Spinal cord (tissue), 10 donors: ENCODE results near the gene TMEM132D. TPM values are rescaled to one million over a fixed set of nuclear protein-coding genes. Genes with fewer than 3 reads are reported as not detected.

Source experiments
- DNase-seq, 6 donors: peaks; one replicate each; pipeline versions ENCODE4 v3.0.0 to v3.0.0-alpha.2; 2013 to 2015; ENCODE audit warnings: low spot score in 6 of 6, low read depth in 4 of 6
- H3K27ac ChIP-seq: one replicate; pipeline ENCODE4 v1.5.1; 2013; ENCODE audit warnings: low read depth, low read length, control low read depth
- H3K27me3 ChIP-seq: one replicate; pipeline ENCODE4 v1.6.1; 2013; ENCODE audit warnings: low read length; ENCODE audit not compliant: control insufficient read depth, insufficient read depth
- H3K36me3 ChIP-seq: one replicate; pipeline ENCODE4 v1.6.1; 2013; ENCODE audit warnings: low read length; ENCODE audit not compliant: control insufficient read depth, insufficient read depth
- H3K4me1 ChIP-seq: one replicate; pipeline ENCODE4 v1.6.1; 2013; ENCODE audit warnings: low read length; ENCODE audit not compliant: control insufficient read depth, insufficient read depth
- H3K4me3 ChIP-seq: one replicate; pipeline ENCODE4 v1.5.1; 2013; ENCODE audit warnings: low read depth, low read length, control low read depth
- H3K9me3 ChIP-seq: one replicate; pipeline ENCODE4 v1.6.1; 2013; ENCODE audit warnings: low read length; ENCODE audit not compliant: control insufficient read depth, insufficient read depth
- WGBS: methylation state at CpG from one replicate; pipeline ENCODE4 v1.1.5; 2013; ENCODE audit warnings: missing lambda C conversion rate; ENCODE audit not compliant: insufficient coverage; 5-methylcytosine and 5-hydroxymethylcytosine counted together
- polyA plus RNA-seq, 2 donors: library from polyadenylated mRNA; unstranded; fragments of 120-200 nt; gene quantifications; one replicate each; pipeline ENCODE4 v1.2.1, GENCODE V29; 2013; ENCODE audit not compliant: insufficient read length in 2 of 2
- total RNA-seq, 2 donors: library from RNA; depleted of rRNA in 1 of 2; stranded (reverse); fragments of 120-200 nt in 1 of 2; fragments of >200 nt in 1 of 2; gene quantifications; one replicate each; pipeline versions ENCODE4 v1.2.3 to v1.2.4, GENCODE V29; 2013 to 2014
- donor health status: healthy.

The TMEM132D gene
- total and polyA plus RNA-seq, 4 donors: 4.7 to 15.7 (median 12.6) TPM

DNA sequence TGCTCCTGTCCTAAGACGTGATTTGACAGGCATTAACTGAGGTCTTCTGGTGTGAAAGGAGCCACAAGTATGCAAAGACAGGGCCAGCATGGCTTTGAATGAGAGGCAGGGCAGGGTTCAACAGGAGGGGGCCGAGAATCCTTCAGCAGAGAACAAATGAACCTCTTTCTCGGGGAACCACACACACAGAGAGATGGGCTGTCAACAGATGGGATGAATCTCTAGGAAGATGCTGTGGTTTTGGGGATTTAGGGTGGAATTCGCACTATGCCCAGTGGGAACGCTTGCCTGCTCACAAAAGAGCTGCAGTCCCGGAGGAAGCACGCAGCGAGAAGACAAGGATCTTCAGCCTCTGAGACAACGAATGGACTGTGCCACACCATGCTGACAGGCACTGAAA lies 537.2 kb downstream of the TMEM132D start:
- Histone ChIP-seq H3K27ac (no peak overlapping the region), H3K4me1 (no peaks in the 10 kb centered on the region), H3K36me3 (no peaks in the 10 kb centered on the region), H3K9me3 (no peaks in the 10 kb centered on the region), H3K27me3 (no peaks in the 10 kb centered on the region), H3K4me3 (no peak overlapping the region)
- 88% methylated on average over 9 of the region's 9 CpGs for WGBS
- DNase-seq: no peak

GRCh38 chr12:129363041-129363440 lies 540.8 kb downstream of the TMEM132D start:
- Histone ChIP-seq H3K4me1 (no peaks in the 10 kb centered on the region), H3K27ac (no peak overlapping the region), H3K27me3 (no peaks in the 10 kb centered on the region), H3K4me3 (no peak overlapping the region), H3K9me3 (no peaks in the 10 kb centered on the region), H3K36me3 (no peaks in the 10 kb centered on the region)
- DNase-seq: peak in 2 of 6 donors; percentile 74 to 77
- WGBS: 27% methylated on average over 4 of the region's 8 CpGs

GRCh38 chr12:129357233-129357632 lies 546.6 kb downstream of the TMEM132D start:
- WGBS: 95% methylated on average over 6 of the region's 6 CpGs
- H3K27ac ChIP-seq: no peak overlapping the region
- no peaks in the 10 kb centered on the region for H3K27me3 ChIP-seq
- no peak for DNase-seq
- H3K9me3 ChIP-seq: no peaks in the 10 kb centered on the region
- H3K36me3 ChIP-seq: no peaks in the 10 kb centered on the region
- no peak overlapping the region for H3K4me3 ChIP-seq
- no peaks in the 10 kb centered on the region for H3K4me1 ChIP-seq

DNA sequence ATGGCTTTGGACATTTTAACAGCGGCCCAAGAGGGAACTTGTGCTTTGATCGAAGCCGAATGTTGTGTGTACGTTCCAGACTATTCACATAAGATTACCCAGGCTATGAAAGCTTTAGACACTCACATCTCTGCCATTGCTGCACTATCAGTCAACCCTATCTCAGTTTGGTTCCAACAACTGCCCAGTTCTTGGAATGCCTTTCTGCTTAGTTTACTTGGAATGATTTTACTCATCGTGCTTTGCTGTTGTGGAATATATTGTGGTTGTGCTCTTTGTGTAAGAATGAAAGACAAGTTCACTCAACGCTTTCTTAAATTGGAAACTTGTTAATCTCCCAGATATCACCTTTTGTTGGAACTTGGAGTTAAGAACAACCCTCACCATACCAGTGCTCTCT lies 552.3 kb downstream of the TMEM132D start:
- H3K9me3 ChIP-seq: no peaks in the 10 kb centered on the region
- H3K36me3 ChIP-seq: no peaks in the 10 kb centered on the region
- WGBS: 98% methylated on average over 4 of the region's 6 CpGs
- DNase-seq: no peak
- no peak overlapping the region for H3K27ac ChIP-seq
- H3K27me3 ChIP-seq: no peaks in the 10 kb centered on the region
- H3K4me3 ChIP-seq: no peak overlapping the region
- H3K4me1 ChIP-seq: no peaks in the 10 kb centered on the region

GRCh38 chr12:129339336-129339735 lies 564.5 kb downstream of the TMEM132D start:
- Histone ChIP-seq H3K9me3 (no peaks in the 10 kb centered on the region), H3K27me3 (no peaks in the 10 kb centered on the region), H3K27ac (no peak overlapping the region), H3K4me1 (no peaks in the 10 kb centered on the region), H3K36me3 (no peaks in the 10 kb centered on the region), H3K4me3 (no peak overlapping the region)
- DNase-seq: peak in 1 of 6 donors; percentile 38
- WGBS: no CpG with 5 or more reads among the region's 7 CpGs

GRCh38 chr12:129337413-129337812 lies 566.4 kb downstream of the TMEM132D start:
- H3K36me3 ChIP-seq: no peaks in the 10 kb centered on the region
- H3K27me3 ChIP-seq: no peaks in the 10 kb centered on the region
- WGBS: 90% methylated on average over 14 of the region's 17 CpGs
- no peaks in the 10 kb centered on the region for H3K4me1 ChIP-seq
- no peak overlapping the region for H3K4me3 ChIP-seq
- no peaks in the 10 kb centered on the region for H3K9me3 ChIP-seq
- no peak for DNase-seq
- no peak overlapping the region for H3K27ac ChIP-seq

- Histone ChIP-seq H3K4me3 (no peak overlapping the region), H3K9me3 (no peaks in the 10 kb centered on the region), H3K27ac (no peak overlapping the region), H3K4me1 (no peaks in the 10 kb centered on the region), H3K27me3 (no peaks in the 10 kb centered on the region), H3K36me3 (no peaks in the 10 kb centered on the region)
- DNase-seq: no peak
Measured at GRCh38 chr12:129335773-129336172, 568.1 kb downstream of the TMEM132D start.

DNA sequence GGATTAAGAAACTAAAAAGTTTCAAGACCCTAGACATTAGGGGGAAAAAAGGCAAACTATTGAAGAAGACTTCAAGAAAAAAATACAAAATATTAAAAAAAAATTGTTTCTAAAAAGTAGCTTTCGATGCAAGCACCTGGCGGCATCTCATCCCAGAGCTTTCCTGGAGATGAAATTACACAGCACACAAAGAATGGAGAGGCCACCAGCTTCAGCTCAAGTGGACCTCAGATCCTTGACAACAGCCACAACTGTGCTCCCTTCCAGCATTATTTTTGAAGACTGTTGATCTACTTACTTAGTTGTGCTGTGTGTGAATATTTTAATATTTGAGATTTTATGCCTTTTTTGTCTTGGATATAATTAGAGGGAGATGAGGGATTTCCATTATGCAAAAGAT lies 571.5 kb downstream of the TMEM132D start:
- H3K4me3 ChIP-seq: no peak overlapping the region
- no peaks in the 10 kb centered on the region for H3K27me3 ChIP-seq
- DNase-seq: no peak
- H3K4me1 ChIP-seq: no peaks in the 10 kb centered on the region
- 80% methylated on average over 1 of the region's 2 CpGs for WGBS
- H3K9me3 ChIP-seq: no peaks in the 10 kb centered on the region
- H3K36me3 ChIP-seq: no peaks in the 10 kb centered on the region
- H3K27ac ChIP-seq: no peak overlapping the region

DNA sequence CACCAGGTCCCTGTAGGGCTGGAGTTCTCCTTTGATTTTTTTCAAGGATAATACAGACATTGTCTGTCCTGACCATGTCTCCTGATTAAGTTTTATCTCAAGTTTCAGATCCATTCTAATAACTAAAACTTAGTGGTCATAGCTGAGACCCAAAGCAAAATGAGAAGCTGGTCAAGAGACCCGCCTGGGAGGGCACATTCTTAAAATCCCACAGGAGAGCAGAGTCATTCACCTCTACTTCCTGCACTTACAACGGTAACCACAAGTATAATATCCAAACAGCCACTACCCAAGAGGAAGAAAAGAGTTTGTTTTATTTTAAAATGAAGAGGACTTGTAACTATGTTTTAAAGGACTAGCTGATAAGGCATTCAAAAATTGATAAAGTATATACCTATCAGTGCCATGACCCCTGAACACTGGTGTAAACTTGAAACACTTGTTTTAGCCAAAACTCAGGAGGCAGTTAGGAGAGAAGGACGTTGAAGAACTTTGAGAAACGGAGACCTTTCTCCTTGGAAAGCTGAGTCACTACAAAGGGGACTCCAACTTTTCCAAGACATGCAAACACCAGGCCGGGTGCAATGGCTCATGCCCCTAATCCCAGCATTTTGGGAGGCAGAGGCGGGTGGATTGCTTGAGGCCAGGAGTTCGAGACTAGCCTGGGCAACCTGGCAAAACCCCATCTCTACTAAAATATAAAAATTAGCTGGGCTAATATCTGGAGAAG lies 572.3 kb downstream of the TMEM132D start:
- no peak overlapping the region for H3K4me3 ChIP-seq
- H3K4me1 ChIP-seq: no peaks in the 10 kb centered on the region
- WGBS: 90% methylated on average over 3 of the region's 7 CpGs
- H3K27me3 ChIP-seq: no peaks in the 10 kb centered on the region
- DNase-seq: no peak
- H3K9me3 ChIP-seq: no peaks in the 10 kb centered on the region
- no peak overlapping the region for H3K27ac ChIP-seq
- H3K36me3 ChIP-seq: no peaks in the 10 kb centered on the region

GRCh38 chr12:129328235-129328634 lies 575.6 kb downstream of the TMEM132D start:
- no peaks in the 10 kb centered on the region for H3K4me1 ChIP-seq
- H3K9me3 ChIP-seq: no peaks in the 10 kb centered on the region
- H3K36me3 ChIP-seq: no peaks in the 10 kb centered on the region
- no peak overlapping the region for H3K27ac ChIP-seq
- 57% methylated on average over 1 of the region's 4 CpGs for WGBS
- no peak overlapping the region for H3K4me3 ChIP-seq
- DNase-seq: peak in 1 of 6 donors; percentile 50
- no peaks in the 10 kb centered on the region for H3K27me3 ChIP-seq
